Transverse colon (tissue), 4 donors: ENCODE results near the gene MS4A2. TPM values are rescaled to one million over a fixed set of nuclear protein-coding genes. Genes with fewer than 3 reads are reported as not detected.
"Not testable (repeated sequence)": the region's sequence is repeated elsewhere in the genome, so short reads cannot be mapped to it uniquely, and the experiment has no call there.

Experiments used
- DNase-seq: peaks from one replicate; pipeline ENCODE4 v3.0.0-alpha.2; 2019
- H3K27ac ChIP-seq, 4 donors: fragments of 200-600 bp; sonication (generic); 2 replicates each; pipeline ENCODE4 v1.5.1; 2016 to 2018; ENCODE audit warnings: inconsistent platforms in 4 of 4
- H3K27me3 ChIP-seq: fragments of 200-600 bp; sonication (generic); 2 replicates; pipeline ENCODE4 v1.5.1; 2017; ENCODE audit warnings: inconsistent platforms
- H3K36me3 ChIP-seq, 4 donors: fragments of 200-600 bp; sonication (generic); 2 replicates each; pipeline ENCODE4 v1.5.1; 2017 to 2019; ENCODE audit warnings: inconsistent platforms in 4 of 4
- H3K4me1 ChIP-seq, 4 donors: fragments of 200-600 bp; sonication (generic); 2 replicates each; pipeline ENCODE4 v1.5.1; 2017 to 2020; ENCODE audit warnings: inconsistent platforms in 4 of 4
- H3K4me3 ChIP-seq, 4 donors: fragments of 200-600 bp; sonication (generic); 1 replicate in 1 of 4; 2 replicates in 3 of 4; pipeline versions ENCODE4 v1.5.1 to v1.6.1; 2017 to 2019; ENCODE audit warnings: inconsistent platforms in 4 of 4
- H3K9me3 ChIP-seq, 2 donors: fragments of 200-600 bp; sonication (generic); 2 replicates each; pipeline ENCODE4 v1.5.1; 2017 to 2019; ENCODE audit warnings: inconsistent platforms in 2 of 2
- CTCF ChIP-seq, 5 experiments: fragments of 200-600 bp in 3 of 5; fragments of 450-650 bp in 2 of 5; sonication (generic) in 3 of 5; IDR thresholded peaks; 1 replicate in 2 of 5; 2 replicates in 3 of 5; pipeline ENCODE4 v1.5.1; 2016 to 2017; ENCODE audit warnings: antibody characterized with exemption in 5 of 5, inconsistent platforms in 3 of 5, mild to moderate bottlenecking in 2 of 5, moderate library complexity in 1 of 5
- EP300 ChIP-seq: sonication (generic); formaldehyde crosslinking; IDR thresholded peaks from one replicate; pipeline ENCODE4 v1.6.1; 2017; ENCODE audit warnings: antibody characterized with exemption, low read depth
- POLR2A ChIP-seq: fragments of 450-650 bp; IDR thresholded peaks from one replicate; pipeline ENCODE4 v1.6.1; 2016; ENCODE audit warnings: antibody characterized with exemption, mild to moderate bottlenecking, moderate library complexity
- POLR2AphosphoS5 ChIP-seq, 3 donors: sonication (generic); formaldehyde crosslinking; IDR thresholded peaks; one replicate each; pipeline ENCODE4 v1.6.1; 2016; ENCODE audit warnings: antibody characterized with exemption in 3 of 3
- WGBS, 2 donors: methylation state at CpG; one replicate each; pipeline ENCODE4 v1.1.5; 2018; ENCODE audit warnings: low coverage in 1 of 2; 5-methylcytosine and 5-hydroxymethylcytosine counted together
- in situ Hi-C, 4 donors: fragments of 200-750 bp; cut with MboI; loops; one replicate each; pipeline versions ENCODE4 v1.15.0 to v1.15.1; 2017; ENCODE audit warnings: low sequenced_read_pairs in 3 of 4, low pct_ligation_motif_present in 1 of 4, low pct_unique_long_range_greater_than_20kb in 1 of 4
- intact Hi-C: fragments of 100-400 bp; cut with DNase I; formaldehyde crosslinking; loops from one replicate; pipeline ENCODE4 v1.15.1; 2023; ENCODE audit warnings: low total_unique reads
- total RNA-seq, 4 donors: library from RNA; depleted of rRNA; stranded (reverse); fragments of >200 nt; gene quantifications; one replicate each; pipeline ENCODE4 v1.1.0, GENCODE V29; 2016

Gene MS4A2
- 1 to 10 TPM in 1 of 4 donors, under 1 TPM in 1, not detected in 2; 0.14 to 2.2 TPM for total RNA-seq

- H3K36me3 ChIP-seq: no peaks in the 10 kb centered on the region
- 71 to 83% methylated on average over 1 of the region's 1 CpG for WGBS, 2 donors
- H3K9me3 ChIP-seq: no peaks in the 10 kb centered on the region
- H3K27ac ChIP-seq: no peak within 1 kb of the TSS
- no peak for DNase-seq
- TF ChIP-seq EP300 (no peak), POLR2AphosphoS5 (IDR thresholded peaks at IDR 0.05) (no peak), CTCF (IDR thresholded peaks at IDR 0.05) (no peak), POLR2A (no peak)
- intact Hi-C loops: no loop called here
- H3K27me3 ChIP-seq: no peaks in the 10 kb centered on the region
- in situ Hi-C loops: no loop called here
- no peak within 1 kb of the TSS for H3K4me3 ChIP-seq
- no peaks in the 10 kb centered on the region for H3K4me1 ChIP-seq
These were observed at the start of gene MS4A2 for GRCh38 chr11:60088364-60088763. MS4A2 (plus strand) TSS chr11:60088664; CDS start chr11:60088766, 102 bp downstream.

GRCh38 chr11:60040109-60040508, 48.4 kb upstream of the MS4A2 start, which contains the start of gene OOSP2:
OOSP2 (plus strand) TSS chr11:60040409; CDS start chr11:60040460, 51 bp downstream.
- Histone ChIP-seq H3K9me3 (no peaks in the 10 kb centered on the region), H3K36me3 (no peaks in the 10 kb centered on the region), H3K27me3 (no peaks in the 10 kb centered on the region), H3K27ac (no peak within 1 kb of the TSS), H3K4me3 (no peak within 1 kb of the TSS), H3K4me1 (no peaks in the 10 kb centered on the region)
- no peak for DNase-seq
- intact Hi-C loops: no loop called here
- 82 to 86% methylated on average over 8 of the region's 8 CpGs for WGBS, 2 donors
- TF ChIP-seq POLR2A (no peak), POLR2AphosphoS5 (IDR thresholded peaks at IDR 0.05) (no peak), EP300 (no peak), CTCF (IDR thresholded peaks at IDR 0.05) (no peak)
- in situ Hi-C loops: no loop called here

GRCh38 chr11:60050422-60050821, 38.0 kb upstream of the MS4A2 start:
- H3K4me3 ChIP-seq, in situ Hi-C loops, H3K36me3 ChIP-seq, H3K27ac ChIP-seq, H3K9me3 ChIP-seq, H3K27me3 ChIP-seq, intact Hi-C loops, H3K4me1 ChIP-seq, DNase-seq: not testable (repeated sequence)

GRCh38 chr11:60050839-60051238, 37.6 kb upstream of the MS4A2 start:
- in situ Hi-C loops, DNase-seq, H3K27me3 ChIP-seq, H3K4me3 ChIP-seq, H3K9me3 ChIP-seq, H3K27ac ChIP-seq, H3K36me3 ChIP-seq, H3K4me1 ChIP-seq, intact Hi-C loops: not testable (repeated sequence)
- WGBS, 2 donors: 44 to 74% methylated on average over 3 of the region's 3 CpGs

GRCh38 chr11:60056349-60056969, 32.0 kb upstream of the MS4A2 start, which contains the start of gene MS4A3:
MS4A3 (plus strand) TSS chr11:60056665; CDS start chr11:60061161, 4,496 bp downstream.
- Histone ChIP-seq H3K27ac (no peak within 1 kb of the TSS), H3K4me3 (no peak within 1 kb of the TSS), H3K9me3 (no peaks in the 10 kb centered on the region), H3K36me3 (no peaks in the 10 kb centered on the region), H3K27me3 (no peaks in the 10 kb centered on the region), H3K4me1 (no peaks in the 10 kb centered on the region)
- intact Hi-C loops: no loop called here
- WGBS, 2 donors: 81% methylated on average over 8 of the region's 8 CpGs; no CpG with 5 or more reads in 1 of the 2 donors
- in situ Hi-C loops: no loop called here
- no peak for DNase-seq
- TF ChIP-seq POLR2AphosphoS5 (IDR thresholded peaks at IDR 0.05) (no peak), EP300 (no peak), CTCF (IDR thresholded peaks at IDR 0.05) (no peak), POLR2A (no peak)
